ENCODE results near the gene PNPLA5. TPM values are rescaled to one million over a fixed set of nuclear protein-coding genes. Genes with fewer than 3 reads are reported as not detected.

The PNPLA5 gene
- total RNA-seq, 1 donor from 2014 or later, result not detected

DNA sequence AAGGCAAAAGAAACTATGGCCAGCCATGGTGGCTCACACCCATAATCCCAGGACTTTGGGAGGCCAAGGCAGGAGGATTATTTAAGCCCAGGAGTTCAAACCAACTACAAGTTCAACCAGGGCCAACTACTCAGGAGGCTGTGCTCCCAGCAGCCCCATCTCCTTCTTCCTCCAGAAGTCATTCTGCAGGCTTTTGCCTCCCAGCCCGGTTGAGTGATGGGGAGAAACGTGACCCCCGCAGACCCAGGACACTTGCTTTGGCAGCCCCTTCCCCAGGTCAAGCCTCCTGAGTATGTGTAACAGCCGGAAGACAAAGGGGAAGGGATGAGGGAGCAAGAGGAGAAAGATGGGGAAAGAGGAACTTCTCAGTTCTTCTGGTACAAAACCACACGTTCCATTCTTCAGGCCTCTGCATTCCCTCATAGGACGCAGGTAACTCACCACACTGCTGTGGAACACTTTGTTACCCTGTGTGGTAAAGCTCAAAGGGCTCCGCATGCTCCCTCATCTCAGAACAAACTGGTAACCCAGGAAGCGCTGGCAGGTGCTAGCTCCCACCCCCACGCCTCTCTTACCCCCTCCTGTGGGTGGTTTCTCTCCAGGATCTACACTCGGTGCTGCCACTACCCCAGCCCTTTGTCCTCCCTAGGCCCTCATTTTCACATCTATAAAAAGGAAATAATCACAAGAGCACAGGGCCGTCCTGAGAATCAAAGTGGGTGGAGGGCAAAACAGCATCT, 33.5 kb downstream of the PNPLA5 start:
- H3K9me3 Mint-ChIP-seq (ENCODE audit: unreplicated experiment), result peaks cover 17% of the 10 kb centered on the region
- H3K4me3 Mint-ChIP-seq (ENCODE audit: unreplicated experiment), result no peak overlapping the region
- peaks cover 9% of the 10 kb centered on the region for H3K27me3 Mint-ChIP-seq (ENCODE audit: unreplicated experiment)
- peak; percentile 6 for DNase-seq
- no peak for TF ChIP-seq CTCF (IDR thresholded peaks at IDR 0.05; ENCODE audit: partially characterized antibody, unreplicated experiment)
- peaks cover 36% of the 10 kb centered on the region for H3K4me1 Mint-ChIP-seq (ENCODE audit: low read depth, unreplicated experiment)
- H3K36me3 Mint-ChIP-seq (ENCODE audit: unreplicated experiment), result peaks cover 9% of the 10 kb centered on the region
- H3K27ac Mint-ChIP-seq (ENCODE audit: unreplicated experiment), result no peak overlapping the region

- DNase-seq, result no peak
- Mint-ChIP-seq H3K9me3 (ENCODE audit: unreplicated experiment) (peaks cover 10% of the 10 kb centered on the region), H3K4me3 (ENCODE audit: unreplicated experiment) (no peak overlapping the region), H3K27me3 (ENCODE audit: unreplicated experiment) (peaks cover 7% of the 10 kb centered on the region), H3K27ac (ENCODE audit: unreplicated experiment) (no peak overlapping the region), H3K36me3 (ENCODE audit: unreplicated experiment) (peaks cover 9% of the 10 kb centered on the region), H3K4me1 (ENCODE audit: low read depth, unreplicated experiment) (peaks cover 43% of the 10 kb centered on the region)
- TF ChIP-seq CTCF (IDR thresholded peaks at IDR 0.05; ENCODE audit: partially characterized antibody, unreplicated experiment), result no peak
These were observed 34.4 kb downstream of the PNPLA5 start for GRCh38 chr22:43857367-43857766.

- H3K27ac Mint-ChIP-seq (ENCODE audit: unreplicated experiment), result no peak overlapping the region
- TF ChIP-seq CTCF (IDR thresholded peaks at IDR 0.05; ENCODE audit: partially characterized antibody, unreplicated experiment), result no peak
- H3K36me3 Mint-ChIP-seq (ENCODE audit: unreplicated experiment), result peaks cover 9% of the 10 kb centered on the region
- peaks cover 34% of the 10 kb centered on the region for H3K4me1 Mint-ChIP-seq (ENCODE audit: low read depth, unreplicated experiment)
- peaks cover 5% of the 10 kb centered on the region for H3K9me3 Mint-ChIP-seq (ENCODE audit: unreplicated experiment)
- no peak overlapping the region for H3K4me3 Mint-ChIP-seq (ENCODE audit: unreplicated experiment)
- DNase-seq, result peak; percentile 4
- peaks cover 7% of the 10 kb centered on the region for H3K27me3 Mint-ChIP-seq (ENCODE audit: unreplicated experiment)
These were observed 36.4 kb downstream of the PNPLA5 start for GRCh38 chr22:43855431-43855830.

DNA sequence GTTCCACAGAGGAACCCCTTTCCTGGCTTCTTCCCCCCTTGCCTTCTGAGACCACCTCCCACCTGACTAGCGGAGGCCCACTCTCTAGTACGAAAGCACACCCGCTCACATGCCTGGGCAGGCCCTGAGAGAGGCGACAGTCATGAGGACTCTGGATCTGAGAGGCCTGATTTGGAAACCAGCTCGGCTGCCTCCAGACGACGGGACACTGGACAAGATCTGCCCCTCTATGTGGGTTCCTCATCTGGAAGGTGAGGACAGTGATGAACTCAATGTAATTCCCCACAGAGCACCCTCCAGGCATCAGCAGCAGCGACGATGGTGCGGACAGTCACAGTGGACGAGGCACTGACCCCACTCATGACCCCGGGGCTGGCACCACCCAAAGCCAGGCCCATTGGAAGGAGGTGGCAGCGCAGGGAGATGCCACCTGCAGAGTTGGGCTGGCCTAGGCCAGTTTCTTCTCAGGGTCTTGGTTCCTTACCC, 37.0 kb downstream of the PNPLA5 start:
- H3K27ac Mint-ChIP-seq (ENCODE audit: unreplicated experiment), result peak overlapping the region; percentile 48
- peaks cover 9% of the 10 kb centered on the region for H3K36me3 Mint-ChIP-seq (ENCODE audit: unreplicated experiment)
- H3K4me1 Mint-ChIP-seq (ENCODE audit: low read depth, unreplicated experiment), result peaks cover 34% of the 10 kb centered on the region
- no peak overlapping the region for H3K4me3 Mint-ChIP-seq (ENCODE audit: unreplicated experiment)
- peaks cover 5% of the 10 kb centered on the region for H3K9me3 Mint-ChIP-seq (ENCODE audit: unreplicated experiment)
- DNase-seq, result no peak
- peaks cover 7% of the 10 kb centered on the region for H3K27me3 Mint-ChIP-seq (ENCODE audit: unreplicated experiment)
- no peak for TF ChIP-seq CTCF (IDR thresholded peaks at IDR 0.05; ENCODE audit: partially characterized antibody, unreplicated experiment)

GRCh38 chr22:43854121-43854785, 37.6 kb downstream of the PNPLA5 start:
- H3K9me3 Mint-ChIP-seq (ENCODE audit: unreplicated experiment), result peaks cover 5% of the 10 kb centered on the region
- no peak overlapping the region for H3K4me3 Mint-ChIP-seq (ENCODE audit: unreplicated experiment)
- peaks cover 35% of the 10 kb centered on the region for H3K4me1 Mint-ChIP-seq (ENCODE audit: low read depth, unreplicated experiment)
- peaks cover 9% of the 10 kb centered on the region for H3K36me3 Mint-ChIP-seq (ENCODE audit: unreplicated experiment)
- DNase-seq, result peak; percentile 5
- peaks cover 7% of the 10 kb centered on the region for H3K27me3 Mint-ChIP-seq (ENCODE audit: unreplicated experiment)
- no peak for TF ChIP-seq CTCF (IDR thresholded peaks at IDR 0.05; ENCODE audit: partially characterized antibody, unreplicated experiment)
- no peak overlapping the region for H3K27ac Mint-ChIP-seq (ENCODE audit: unreplicated experiment)
